ENCODE measurements around the gene MICAL2. TPM values are rescaled to one million over a fixed set of nuclear protein-coding genes. Genes with fewer than 3 reads are reported as not detected.

The MICAL2 gene
- total RNA-seq, 2 experiments from 2014 or later: not detected

GRCh38 chr11:12284316-12285050, 174.1 kb downstream of the MICAL2 start:
- Histone ChIP-seq H3K9me3 (ENCODE audit: low read length) (no peaks in the 10 kb centered on the region), H3K9me2 (ENCODE audit: insufficient read depth, low read length) (no peaks in the 10 kb centered on the region), H3K4me1 (ENCODE audit: insufficient read depth, low read length, poor library complexity, severe bottlenecking) (no peaks in the 10 kb centered on the region), H3K36me3 (ENCODE audit: insufficient read depth, low read length) (no peaks in the 10 kb centered on the region), H3K79me2 (ENCODE audit: insufficient read depth, low read depth, low read length) (no peaks in the 10 kb centered on the region), H4K20me1 (ENCODE audit: insufficient read depth, low read length) (no peaks in the 10 kb centered on the region), H2AFZ (ENCODE audit: low read length) (no peak overlapping the region), H3K27ac (ENCODE audit: low read depth, low read length, poor library complexity, severe bottlenecking) (no peak overlapping the region), H3K4me2 (ENCODE audit: low read length) (no peak overlapping the region), H3K4me3 (ENCODE audit: low read depth, low read length, poor library complexity, severe bottlenecking) (no peak overlapping the region)
- no peak for TF ChIP-seq EZH2phosphoT487 (IDR thresholded peaks at IDR 0.05; ENCODE audit: borderline replicate concordance, low read depth, low read length)
- TF ChIP-seq, protein P1, sequence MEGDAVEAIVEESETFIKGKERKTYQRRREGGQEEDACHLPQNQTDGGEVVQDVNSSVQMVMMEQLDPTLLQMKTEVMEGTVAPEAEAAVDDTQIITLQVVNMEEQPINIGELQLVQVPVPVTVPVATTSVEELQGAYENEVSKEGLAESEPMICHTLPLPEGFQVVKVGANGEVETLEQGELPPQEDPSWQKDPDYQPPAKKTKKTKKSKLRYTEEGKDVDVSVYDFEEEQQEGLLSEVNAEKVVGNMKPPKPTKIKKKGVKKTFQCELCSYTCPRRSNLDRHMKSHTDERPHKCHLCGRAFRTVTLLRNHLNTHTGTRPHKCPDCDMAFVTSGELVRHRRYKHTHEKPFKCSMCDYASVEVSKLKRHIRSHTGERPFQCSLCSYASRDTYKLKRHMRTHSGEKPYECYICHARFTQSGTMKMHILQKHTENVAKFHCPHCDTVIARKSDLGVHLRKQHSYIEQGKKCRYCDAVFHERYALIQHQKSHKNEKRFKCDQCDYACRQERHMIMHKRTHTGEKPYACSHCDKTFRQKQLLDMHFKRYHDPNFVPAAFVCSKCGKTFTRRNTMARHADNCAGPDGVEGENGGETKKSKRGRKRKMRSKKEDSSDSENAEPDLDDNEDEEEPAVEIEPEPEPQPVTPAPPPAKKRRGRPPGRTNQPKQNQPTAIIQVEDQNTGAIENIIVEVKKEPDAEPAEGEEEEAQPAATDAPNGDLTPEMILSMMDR (conservative IDR thresholded peaks at IDR 0.05; ENCODE audit: low read length): no peak
- intact Hi-C loops (cut with micrococcal nuclease; ENCODE audit: unreplicated experiment): loop anchor here (5.0 kb wide), 2 partner anchors 487 to 608 kb away; no protein-coding TSS in a partner anchor
- CTCF ChIA-PET (ENCODE audit: unreplicated experiment): no interaction called here
- no TSS peak for BruUV-seq (replicated peaks)
- POLR2A ChIA-PET: interaction anchor here (0.6 kb wide), 2 partner anchors 677 to 951 kb away, joined by 3 to 4 read pairs; no protein-coding TSS in a partner anchor
- DNase-seq (ENCODE audit: low spot score): no peak

DNA sequence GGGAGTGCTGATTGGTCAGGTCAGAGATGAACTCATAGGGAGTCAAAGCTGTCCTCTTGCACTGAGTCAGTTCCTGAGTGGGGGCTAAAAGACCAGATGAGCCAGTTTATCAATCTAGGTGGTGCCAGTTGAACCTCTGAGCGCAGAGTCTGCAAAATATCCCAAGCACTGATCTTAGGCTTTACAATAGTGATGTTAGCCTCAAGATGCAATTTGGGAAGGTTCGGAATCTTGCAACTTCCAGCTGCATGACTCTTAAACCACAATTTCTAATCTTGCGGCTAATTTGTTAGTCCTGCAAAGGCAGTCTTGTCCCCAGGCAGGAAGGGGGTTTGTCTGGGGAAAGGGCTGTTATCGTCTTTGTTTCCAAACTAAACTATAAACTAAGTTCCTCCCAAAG, 174.7 kb downstream of the MICAL2 start:
- BruUV-seq (replicated peaks): no TSS peak
- no peak overlapping the region for H3K4me2 ChIP-seq (ENCODE audit: low read length)
- intact Hi-C loops (cut with micrococcal nuclease; ENCODE audit: unreplicated experiment): loop anchor here (5.0 kb wide), 1 partner anchor 607 kb away; no protein-coding TSS in a partner anchor
- H4K20me1 ChIP-seq (ENCODE audit: insufficient read depth, low read length): no peaks in the 10 kb centered on the region
- no peaks in the 10 kb centered on the region for H3K36me3 ChIP-seq (ENCODE audit: insufficient read depth, low read length)
- no peaks in the 10 kb centered on the region for H3K9me3 ChIP-seq (ENCODE audit: low read length)
- no peak overlapping the region for H2AFZ ChIP-seq (ENCODE audit: low read length)
- no peaks in the 10 kb centered on the region for H3K9me2 ChIP-seq (ENCODE audit: insufficient read depth, low read length)
- H3K79me2 ChIP-seq (ENCODE audit: insufficient read depth, low read depth, low read length): no peaks in the 10 kb centered on the region
- ChIA-PET POLR2A (no interaction called here), CTCF (ENCODE audit: unreplicated experiment) (interaction anchor here (0.6 kb wide), 1 partner anchor 523 kb away, joined by 3 read pairs; no protein-coding TSS in a partner anchor)
- H3K4me1 ChIP-seq (ENCODE audit: insufficient read depth, low read length, poor library complexity, severe bottlenecking): no peaks in the 10 kb centered on the region
- no peak overlapping the region for H3K27ac ChIP-seq (ENCODE audit: low read depth, low read length, poor library complexity, severe bottlenecking)
- DNase-seq (ENCODE audit: low spot score): no peak
- no peak overlapping the region for H3K4me3 ChIP-seq (ENCODE audit: low read depth, low read length, poor library complexity, severe bottlenecking)
- no peak for TF ChIP-seq EZH2phosphoT487 (IDR thresholded peaks at IDR 0.05; ENCODE audit: borderline replicate concordance, low read depth, low read length)
- TF ChIP-seq, protein P1 (conservative IDR thresholded peaks at IDR 0.05; ENCODE audit: low read length): no peak

DNA sequence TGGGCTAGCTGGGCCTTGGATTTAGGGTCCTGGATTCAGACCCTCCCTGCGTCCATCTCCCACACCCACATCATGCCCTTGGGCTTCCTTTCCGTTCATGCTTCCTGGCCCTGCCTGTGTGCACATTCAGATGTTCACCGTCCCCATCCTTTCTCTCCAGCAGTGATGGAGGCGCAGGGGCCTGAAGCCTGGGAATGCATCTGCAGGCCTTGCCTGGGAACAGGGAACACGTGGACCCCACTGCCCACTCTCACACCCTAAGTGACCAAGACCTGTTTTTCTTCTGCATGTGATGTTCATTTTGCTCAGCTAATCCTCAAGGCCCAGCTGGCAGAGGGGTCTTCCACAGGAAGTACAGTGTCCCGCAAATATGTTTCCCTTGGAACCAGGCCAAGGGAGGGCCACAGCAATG, 175.4 kb downstream of the MICAL2 start:
- Histone ChIP-seq H3K79me2 (ENCODE audit: insufficient read depth, low read depth, low read length) (no peaks in the 10 kb centered on the region), H3K36me3 (ENCODE audit: insufficient read depth, low read length) (no peaks in the 10 kb centered on the region), H3K9me2 (ENCODE audit: insufficient read depth, low read length) (no peaks in the 10 kb centered on the region), H3K27ac (ENCODE audit: low read depth, low read length, poor library complexity, severe bottlenecking) (no peak overlapping the region), H3K9me3 (ENCODE audit: low read length) (no peaks in the 10 kb centered on the region), H3K4me1 (ENCODE audit: insufficient read depth, low read length, poor library complexity, severe bottlenecking) (no peaks in the 10 kb centered on the region), H2AFZ (ENCODE audit: low read length) (no peak overlapping the region), H3K4me2 (ENCODE audit: low read length) (no peak overlapping the region), H4K20me1 (ENCODE audit: insufficient read depth, low read length) (no peaks in the 10 kb centered on the region), H3K4me3 (ENCODE audit: low read depth, low read length, poor library complexity, severe bottlenecking) (no peak overlapping the region)
- DNase-seq (ENCODE audit: low spot score): no peak
- TF ChIP-seq, protein P1 (conservative IDR thresholded peaks at IDR 0.05; ENCODE audit: low read length): no peak
- no peak for TF ChIP-seq EZH2phosphoT487 (IDR thresholded peaks at IDR 0.05; ENCODE audit: borderline replicate concordance, low read depth, low read length)
- no TSS peak for BruUV-seq (replicated peaks)
- intact Hi-C loops (cut with micrococcal nuclease; ENCODE audit: unreplicated experiment): loop anchor here (5.0 kb wide), 1 partner anchor 606 kb away; no protein-coding TSS in a partner anchor
- CTCF ChIA-PET (ENCODE audit: unreplicated experiment): no interaction called here
- POLR2A ChIA-PET: no interaction called here

Data from OCI-LY7 (cell line).